Stimulated activated CD4-positive, alpha-beta T cell treated with anti-CD3 and anti-CD28 coated beads, Interleukin-1b, Interleukin-23, amount 100 ng/mL, for 48 hours (primary cell): ENCODE data around the gene GRID1.
A peak's percentile ranks its signal among the peaks of the same experiment; 100 is the strongest.

Experiments used
- DNase-seq: peaks from one replicate; pipeline ENCODE4 v3.0.0-alpha.2; 2020

The GRID1 gene

DNA sequence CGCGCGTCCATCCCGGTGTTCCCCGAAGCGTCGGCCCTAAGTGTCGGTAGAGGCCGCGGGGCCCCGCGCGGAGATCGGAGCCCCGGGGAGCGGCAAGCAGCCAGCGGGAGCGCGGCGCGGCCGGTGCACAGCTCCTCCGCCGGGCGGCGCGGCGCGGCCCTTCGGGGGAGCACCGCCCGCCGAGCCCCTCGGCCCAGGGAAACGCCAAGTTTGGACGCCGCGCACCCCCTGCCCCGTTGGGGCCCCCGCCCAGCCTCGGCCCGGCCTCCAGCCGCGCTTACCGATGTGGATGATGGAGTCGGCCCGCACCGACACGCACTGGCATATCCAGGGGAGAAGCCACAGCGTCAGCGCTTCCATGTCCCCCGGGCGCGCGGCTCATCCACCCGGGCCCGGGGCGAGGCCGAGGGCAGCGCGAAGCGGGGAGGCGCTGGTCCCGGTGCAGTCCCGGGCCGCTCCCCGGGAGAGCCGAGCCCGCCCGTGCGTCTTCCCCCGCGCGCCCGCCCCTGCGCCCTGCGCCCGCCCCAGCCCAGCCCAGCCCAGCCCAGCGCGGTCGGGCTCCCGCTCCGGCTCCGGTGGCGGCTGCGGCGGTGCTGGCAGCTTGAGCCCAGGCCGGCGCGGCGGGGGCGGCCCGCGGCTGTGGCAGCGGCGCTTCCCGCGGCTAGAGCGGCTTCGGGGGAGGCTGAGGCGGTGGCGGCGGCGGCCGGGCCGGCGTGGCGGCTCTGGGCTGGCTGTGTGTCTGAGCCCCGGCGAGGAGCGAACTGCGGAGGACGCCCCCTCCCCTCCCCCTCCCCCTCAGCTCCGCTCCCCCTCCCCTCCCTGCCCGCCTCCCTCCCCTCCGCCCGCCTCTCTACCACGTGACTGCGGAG, at the start of gene GRID1:
Gene GRID1, minus strand, starts transcription at position 763 of the 869 bp plus-strand sequence.
- no peak for DNase-seq

GRCh38 chr10:86415583-86415982, 49.0 kb upstream of the GRID1 start:
- DNase-seq: no peak

DNA sequence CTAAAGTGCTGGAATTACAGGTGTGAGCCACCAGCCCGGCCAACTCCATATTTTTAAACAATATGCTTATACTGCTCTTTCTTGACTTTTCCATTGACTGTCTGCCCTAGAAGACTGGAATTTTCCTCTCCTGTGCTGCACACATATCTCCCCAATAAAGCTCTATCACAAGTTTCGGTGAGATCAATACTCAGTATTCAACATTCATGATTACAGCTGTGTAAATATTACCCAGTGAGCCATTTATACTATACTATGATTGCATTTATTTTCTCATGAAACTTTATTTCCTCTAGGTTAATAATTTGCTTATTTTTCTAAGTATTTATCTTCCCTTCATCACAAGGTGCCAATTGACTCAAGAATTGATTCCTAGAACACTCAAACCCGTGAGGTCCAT, 48.5 kb upstream of the GRID1 start:
- DNase-seq: no peak

- no peak for DNase-seq
These were observed 46.6 kb upstream of the GRID1 start for GRCh38 chr10:86413046-86413728.

GRCh38 chr10:86411852-86412560, 45.4 kb upstream of the GRID1 start:
- DNase-seq: no peak

- no peak for DNase-seq
These were observed 44.8 kb upstream of the GRID1 start for GRCh38 chr10:86411281-86411841.

DNA sequence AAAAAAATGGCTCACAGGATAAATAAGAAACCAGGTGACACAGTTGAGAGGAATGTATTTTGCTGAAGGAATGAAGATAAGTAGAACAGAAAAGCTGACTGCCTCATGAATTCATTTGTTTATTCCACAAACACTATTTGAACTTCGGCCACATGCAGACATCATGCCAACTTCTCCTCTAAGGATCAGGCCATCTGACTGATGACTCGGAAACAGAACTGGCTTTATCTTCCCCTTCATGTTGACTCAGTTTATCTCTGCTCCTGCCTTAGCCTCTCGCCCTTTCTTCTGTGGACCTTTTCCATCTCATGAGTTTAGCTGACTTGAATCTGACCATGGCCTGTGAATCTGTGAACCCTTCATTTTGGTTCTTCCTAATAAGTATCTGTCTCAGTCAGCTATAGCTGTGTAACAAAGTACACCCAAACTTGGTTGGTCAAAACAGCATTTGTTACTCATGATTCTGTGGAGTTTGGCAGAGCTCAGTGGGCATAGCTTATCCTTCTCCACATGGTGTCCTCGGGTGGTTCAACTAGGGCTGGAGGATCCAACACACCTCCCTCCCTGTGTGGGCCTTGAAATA, 44.0 kb upstream of the GRID1 start:
- DNase-seq: no peak

GRCh38 chr10:86409183-86409582, 42.6 kb upstream of the GRID1 start:
- no peak for DNase-seq

- DNase-seq: no peak
These were observed 36.7 kb upstream of the GRID1 start for GRCh38 chr10:86403183-86403797.

DNA sequence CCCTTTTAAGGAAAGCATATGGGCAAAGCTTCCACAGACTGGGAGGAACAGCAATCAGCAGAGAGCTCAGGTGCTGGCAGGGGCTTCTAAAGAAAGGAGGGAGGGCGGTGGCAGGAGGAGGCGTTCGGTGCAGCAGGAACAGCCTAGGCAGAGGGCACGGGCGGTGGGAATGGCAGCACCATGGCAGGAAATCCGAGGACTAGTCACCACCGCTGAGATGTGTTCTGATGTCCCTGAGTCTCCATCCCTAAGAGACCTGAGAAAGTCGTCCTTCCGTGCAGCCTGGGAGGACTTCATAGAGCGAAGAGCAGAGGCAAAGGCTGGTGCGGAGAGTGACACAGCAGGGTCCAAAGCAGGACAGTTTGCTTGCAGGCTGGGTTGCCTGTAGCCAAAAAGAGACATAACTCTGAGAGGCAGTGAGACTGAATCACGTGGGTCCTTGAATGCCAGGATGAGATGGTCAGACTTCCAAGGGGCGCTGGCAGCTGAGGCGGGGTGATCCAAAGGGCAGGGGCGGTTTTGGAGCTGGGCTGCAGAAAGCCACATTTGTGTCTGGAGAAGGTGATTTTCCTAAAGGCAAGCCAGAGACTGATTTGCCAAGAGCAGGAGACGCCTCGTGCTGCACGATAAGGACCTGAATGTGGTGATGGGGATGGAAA, 35.8 kb upstream of the GRID1 start:
- DNase-seq: no peak

DNA sequence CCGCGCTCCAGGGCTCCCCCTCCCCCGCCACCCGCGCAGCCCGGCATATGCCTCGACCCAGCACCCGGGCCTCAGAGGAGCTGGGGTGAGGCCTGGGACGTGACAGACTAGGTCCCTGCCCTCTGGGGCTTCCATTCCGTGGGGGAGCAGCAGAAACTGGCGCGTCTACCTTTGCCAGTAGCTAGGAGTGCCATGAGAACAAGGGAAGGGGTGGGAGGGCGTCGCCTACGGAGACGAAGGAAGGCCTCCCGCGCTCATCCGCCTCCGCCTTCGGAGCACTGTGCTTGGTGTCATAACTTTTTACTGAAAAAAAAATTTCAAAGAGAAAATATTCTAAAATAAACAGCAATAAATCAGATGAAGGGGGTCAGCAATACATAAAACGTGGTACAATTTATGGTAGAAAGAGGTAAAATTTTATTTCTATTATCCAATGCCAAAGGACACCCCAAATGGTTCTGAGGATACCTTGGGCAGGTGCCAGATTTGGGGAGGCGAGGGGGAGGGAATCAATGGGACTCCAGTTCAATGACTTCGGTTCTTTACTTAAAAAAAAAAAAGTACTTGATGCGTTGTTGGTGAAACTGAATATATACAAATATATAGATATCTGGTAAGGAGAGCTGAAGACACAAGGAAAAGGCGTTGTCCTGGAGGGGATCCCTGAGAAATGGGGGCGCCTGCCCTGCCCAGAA, 35.1 kb upstream of the GRID1 start:
- no peak for DNase-seq

DNA sequence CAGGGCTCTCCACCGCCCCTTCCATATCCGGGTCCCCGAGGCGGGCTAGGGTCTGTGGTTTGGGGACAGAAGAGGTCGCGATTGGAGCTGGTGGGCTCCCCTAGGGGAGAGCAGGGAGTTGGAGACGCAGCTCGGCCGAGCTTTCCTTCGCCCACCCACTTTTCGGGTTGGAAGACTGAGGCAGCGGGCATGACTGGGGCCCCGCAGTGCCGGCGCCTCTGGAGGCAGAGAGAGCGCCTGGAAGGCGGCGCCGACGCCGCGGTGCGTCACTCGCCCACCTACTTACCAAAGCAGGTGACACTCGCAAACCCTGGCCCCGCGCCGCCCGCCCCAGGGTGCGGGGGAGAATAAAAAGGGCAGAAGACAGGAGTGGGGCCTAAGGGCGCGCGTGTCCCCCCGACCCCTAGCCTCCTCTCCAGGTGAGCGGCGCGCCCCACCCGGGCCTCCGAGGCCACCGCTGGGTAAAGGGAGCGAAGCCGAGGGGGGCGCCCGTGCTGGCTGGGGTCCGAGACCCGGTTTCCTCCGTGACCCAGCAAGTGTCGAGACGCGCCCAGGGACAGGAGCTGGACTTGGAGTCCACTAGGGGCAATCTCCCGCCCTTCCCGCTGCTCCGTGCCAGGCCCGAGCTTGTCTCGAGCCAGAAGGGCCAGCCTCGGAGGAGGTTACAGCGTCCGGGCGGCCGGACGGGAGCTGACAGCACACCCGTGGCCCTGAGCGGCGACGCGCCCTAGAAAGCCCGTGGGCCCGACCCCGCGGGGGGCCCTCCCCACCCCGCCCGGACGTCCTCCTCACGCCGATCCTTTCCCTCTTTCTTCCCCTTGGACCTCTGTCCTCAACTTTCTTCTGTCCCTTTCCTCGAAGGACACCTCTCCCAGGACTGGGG, 34.4 kb upstream of the GRID1 start:
- peak; percentile 82 for DNase-seq

DNA sequence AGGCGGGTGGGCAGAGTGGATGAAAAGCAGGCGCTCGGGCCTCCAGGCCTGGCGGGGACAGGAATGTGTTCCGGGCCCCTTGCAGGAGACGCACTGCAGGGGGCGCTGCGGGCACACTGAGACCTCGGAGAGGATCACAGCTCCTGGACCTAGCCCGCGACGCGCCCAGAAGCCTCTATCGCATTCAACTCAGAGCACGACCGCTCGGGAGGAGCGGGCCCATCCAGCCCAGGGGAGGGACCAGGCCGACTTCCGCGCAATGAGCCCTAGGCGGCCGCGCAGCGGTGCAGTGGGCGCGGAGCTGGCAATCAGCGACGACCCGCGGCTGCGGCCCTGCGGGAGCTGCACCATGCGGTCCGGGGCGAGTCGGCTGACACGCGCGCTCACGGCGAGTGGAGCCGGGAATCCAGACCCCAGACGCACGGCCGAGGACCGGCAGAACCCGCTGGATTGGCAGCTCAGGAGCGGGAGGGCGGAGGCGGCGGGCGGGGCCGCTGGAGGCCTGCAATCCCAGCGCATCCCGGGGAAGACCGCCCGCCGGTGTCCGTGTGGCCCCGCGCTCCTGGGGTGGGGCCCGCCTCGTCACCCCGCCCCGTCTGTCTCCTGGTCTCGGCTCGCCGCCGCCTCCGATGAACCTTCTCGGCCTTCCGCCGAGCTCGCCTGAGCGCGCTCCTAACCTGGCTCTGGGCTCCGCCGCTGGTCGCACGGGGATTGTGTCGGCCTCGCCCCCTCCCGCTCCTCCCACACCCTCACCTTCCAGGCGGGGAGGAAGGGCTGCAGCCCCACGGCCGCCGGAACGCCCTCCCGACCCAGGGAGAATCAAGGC, 33.5 kb upstream of the GRID1 start:
- peak; percentile 95 for DNase-seq

DNA sequence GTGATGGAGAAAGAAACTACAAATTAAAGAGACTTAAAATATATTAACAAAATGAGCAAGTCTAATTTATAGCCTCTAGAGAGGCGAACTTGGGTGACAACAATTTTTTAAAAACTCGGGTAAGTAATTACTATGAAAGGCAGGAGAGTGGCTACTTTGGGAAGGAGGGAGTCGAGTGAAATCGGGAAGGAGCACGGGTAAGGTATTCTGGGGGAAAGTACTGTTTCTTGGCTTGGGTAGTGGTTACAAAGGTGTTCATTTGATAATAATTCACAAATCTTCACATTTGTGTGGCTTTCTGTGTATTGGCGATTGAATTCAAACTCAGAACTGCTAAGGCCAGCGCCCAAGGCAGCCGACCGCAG, 32.9 kb upstream of the GRID1 start:
- DNase-seq: no peak

- no peak for DNase-seq
These were observed 30.5 kb upstream of the GRID1 start for GRCh38 chr10:86397120-86397519.

DNA sequence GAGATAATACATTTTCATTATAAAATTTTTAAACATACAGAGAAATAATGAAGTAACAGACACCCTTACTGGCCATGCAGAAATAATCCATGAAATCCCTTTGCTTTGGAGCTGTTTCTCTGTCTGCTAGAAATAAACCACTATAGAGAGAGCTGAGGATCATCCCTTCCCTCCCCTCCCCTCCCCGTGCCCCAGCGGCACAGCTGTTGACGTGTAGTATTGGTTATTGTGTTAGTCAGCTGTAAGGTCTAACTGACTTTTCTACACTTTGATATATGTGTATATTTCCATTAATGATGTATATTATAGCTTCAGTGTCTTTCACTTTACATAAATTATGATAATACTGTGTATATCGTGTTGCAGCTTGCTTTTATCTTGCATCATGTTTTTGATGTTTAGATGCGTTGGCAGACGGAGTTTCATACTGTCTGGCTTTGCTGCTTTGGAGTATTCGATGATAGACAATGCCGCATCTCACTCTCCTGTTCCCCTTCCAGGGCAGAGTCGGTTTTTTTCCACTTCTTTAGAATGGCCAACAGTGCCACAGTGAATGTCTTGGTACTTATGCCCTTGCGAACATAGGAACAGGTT, 27.4 kb upstream of the GRID1 start:
- no peak for DNase-seq

DNA sequence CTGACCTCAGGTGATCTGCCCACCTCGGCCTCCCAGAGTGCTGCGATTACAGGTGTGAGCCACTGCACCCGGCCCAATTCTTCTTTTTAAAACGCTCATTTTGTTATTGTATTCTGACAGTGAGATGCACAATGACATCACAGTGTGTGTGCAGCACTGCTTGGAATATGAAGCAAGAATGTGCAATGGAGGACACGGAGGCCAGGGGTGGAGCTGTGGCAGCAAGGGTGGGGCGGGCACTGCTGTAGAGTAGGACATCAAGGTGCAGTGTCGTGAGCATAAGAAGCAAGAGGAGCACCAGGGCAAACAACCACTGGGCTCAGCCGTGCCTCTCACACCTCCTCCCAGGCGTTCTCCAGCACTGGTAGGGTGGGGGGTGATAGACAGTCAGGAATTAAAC, 26.8 kb upstream of the GRID1 start:
- no peak for DNase-seq

DNA sequence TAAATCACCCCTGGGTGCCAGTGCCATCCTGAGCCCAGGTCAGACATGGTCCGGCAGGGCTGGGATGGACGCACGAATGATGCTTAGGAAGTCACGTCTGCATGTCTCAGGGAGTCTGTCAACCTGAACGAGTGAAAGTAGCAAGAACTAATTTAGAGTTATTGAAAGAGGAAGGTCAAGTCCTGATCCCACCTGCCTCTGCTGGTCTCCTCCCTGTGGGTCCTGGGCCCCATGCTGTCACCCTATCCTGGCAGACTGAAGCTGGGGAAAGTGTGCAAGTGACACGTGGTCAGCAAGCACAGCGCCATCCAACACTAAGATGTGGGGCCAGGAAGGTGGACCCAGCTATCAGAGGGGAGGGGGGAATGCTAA, 26.1 kb upstream of the GRID1 start:
- DNase-seq: no peak
